A673 (cell line): Measurements from ENCODE around the gene NR2F2.

Source experiments
- EZH2 ChIP-seq: fragments of 200-600 bp; sonication (generic); IDR thresholded peaks from 2 replicates; pipeline ENCODE4 v1.6.1; 2017; ENCODE audit warnings: borderline replicate concordance, low read depth, mild to moderate bottlenecking, mixed read lengths, antibody characterized with exemption, low read length; ENCODE audit not compliant: poor library complexity, severe bottlenecking
- TF ChIP-seq, protein P1 (sequence below): fragments of 300-800, 200-600 bp; sonication (generic); conservative IDR thresholded peaks from 2 replicates; pipeline ENCODE4 v1.5.1; 2017; ENCODE audit warnings: low read depth, mild to moderate bottlenecking, antibody characterized with exemption, low read length, moderate library complexity, mixed read lengths

DNA sequence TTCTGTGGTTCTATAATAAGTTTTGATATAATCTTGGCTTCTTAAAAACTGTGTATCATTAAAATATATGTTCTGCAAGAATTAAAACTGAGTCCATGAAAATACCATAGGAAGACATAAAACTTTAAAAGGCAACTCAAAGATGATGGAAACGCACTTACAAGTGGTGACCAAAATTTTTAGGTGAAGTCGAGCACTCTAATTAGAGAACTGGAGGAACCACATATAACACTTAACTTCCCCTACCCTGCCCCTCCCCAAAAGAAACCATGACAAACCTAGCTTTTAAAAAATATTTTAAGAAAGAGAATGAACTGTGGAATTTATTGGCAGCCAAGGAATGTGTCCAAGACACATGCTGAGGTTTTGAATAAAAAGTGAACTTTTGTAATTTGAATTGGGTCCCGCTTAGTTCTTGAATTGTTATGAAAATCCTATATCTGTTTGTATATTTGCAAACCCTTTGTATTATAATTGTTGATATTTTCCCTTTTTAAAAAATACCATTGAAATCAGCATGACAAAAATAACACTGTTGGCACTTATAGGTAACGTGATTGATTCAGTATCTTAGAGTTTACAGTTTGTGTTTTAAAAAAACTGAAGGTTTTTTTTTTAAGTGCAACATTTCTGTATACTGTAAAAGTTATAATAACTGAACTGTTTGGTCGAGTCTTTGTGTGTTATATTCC lies 7.7 kb downstream of the NR2F2 start:
- TF ChIP-seq, protein P1, sequence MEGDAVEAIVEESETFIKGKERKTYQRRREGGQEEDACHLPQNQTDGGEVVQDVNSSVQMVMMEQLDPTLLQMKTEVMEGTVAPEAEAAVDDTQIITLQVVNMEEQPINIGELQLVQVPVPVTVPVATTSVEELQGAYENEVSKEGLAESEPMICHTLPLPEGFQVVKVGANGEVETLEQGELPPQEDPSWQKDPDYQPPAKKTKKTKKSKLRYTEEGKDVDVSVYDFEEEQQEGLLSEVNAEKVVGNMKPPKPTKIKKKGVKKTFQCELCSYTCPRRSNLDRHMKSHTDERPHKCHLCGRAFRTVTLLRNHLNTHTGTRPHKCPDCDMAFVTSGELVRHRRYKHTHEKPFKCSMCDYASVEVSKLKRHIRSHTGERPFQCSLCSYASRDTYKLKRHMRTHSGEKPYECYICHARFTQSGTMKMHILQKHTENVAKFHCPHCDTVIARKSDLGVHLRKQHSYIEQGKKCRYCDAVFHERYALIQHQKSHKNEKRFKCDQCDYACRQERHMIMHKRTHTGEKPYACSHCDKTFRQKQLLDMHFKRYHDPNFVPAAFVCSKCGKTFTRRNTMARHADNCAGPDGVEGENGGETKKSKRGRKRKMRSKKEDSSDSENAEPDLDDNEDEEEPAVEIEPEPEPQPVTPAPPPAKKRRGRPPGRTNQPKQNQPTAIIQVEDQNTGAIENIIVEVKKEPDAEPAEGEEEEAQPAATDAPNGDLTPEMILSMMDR: no peak
- TF ChIP-seq EZH2: no peak
